ENCODE data around the gene HMX3. TPM values are rescaled to one million over a fixed set of nuclear protein-coding genes. Genes with fewer than 3 reads are reported as not detected.

HMX3 gene
- total RNA-seq, 1 experiment from 2014 or later: not detected

DNA sequence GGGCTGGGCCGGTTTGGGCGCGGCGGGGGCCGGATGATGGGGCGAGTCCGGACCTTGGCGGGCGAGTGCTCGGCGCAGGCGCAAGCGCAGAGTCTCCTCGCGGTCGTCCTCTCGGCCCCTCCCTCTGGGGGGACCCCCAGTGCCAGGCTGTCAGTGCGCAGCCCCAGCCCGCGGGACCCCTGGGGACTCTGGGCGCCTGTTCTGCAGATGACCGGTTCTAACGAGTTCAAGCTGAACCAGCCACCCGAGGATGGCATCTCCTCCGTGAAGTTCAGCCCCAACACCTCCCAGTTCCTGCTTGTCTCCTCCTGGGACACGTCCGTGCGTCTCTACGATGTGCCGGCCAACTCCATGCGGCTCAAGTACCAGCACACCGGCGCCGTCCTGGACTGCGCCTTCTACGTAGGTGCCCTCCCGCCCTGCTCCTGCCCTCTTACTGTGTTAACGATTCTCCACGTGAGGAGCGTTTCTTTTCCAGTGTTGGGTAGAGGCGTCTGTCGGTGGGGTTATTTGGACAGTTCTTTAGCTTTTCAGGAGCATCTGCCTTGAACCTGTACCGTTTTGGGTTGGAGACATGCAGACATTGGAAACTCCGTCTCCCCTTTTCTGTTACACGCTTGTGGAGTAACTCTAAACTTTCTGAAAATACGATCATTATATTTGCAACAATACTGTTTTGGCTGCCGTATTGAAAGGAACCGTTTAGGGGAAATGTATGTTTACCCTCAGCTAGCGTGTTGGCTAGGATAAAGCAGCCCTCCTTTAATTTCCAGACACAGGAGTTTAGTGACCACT is 19.1 kb downstream of the HMX3 start:
- H3K4me3 ChIP-seq (ENCODE audit: low read depth, low read length): peak overlapping the region; percentile 61
- Mint-ChIP-seq H3K27ac (ENCODE audit: unreplicated experiment) (peak overlapping the region; percentile 88), H3K9me3 (ENCODE audit: unreplicated experiment) (no peaks in the 10 kb centered on the region), H3K36me3 (ENCODE audit: insufficient read depth, unreplicated experiment) (peaks cover 64% of the 10 kb centered on the region), H3K4me3 (ENCODE audit: unreplicated experiment) (peak overlapping the region; percentile 92), H3K4me1 (ENCODE audit: low read depth, unreplicated experiment) (peaks cover 24% of the 10 kb centered on the region), H3K27me3 (ENCODE audit: insufficient read depth, unreplicated experiment) (no peaks in the 10 kb centered on the region)
- H3K36me3 ChIP-seq (ENCODE audit: control insufficient read depth, insufficient read depth, low read length): no peaks in the 10 kb centered on the region
- no TSS peak for BruUV-seq (replicated peaks)
- H3K9me3 ChIP-seq: no peaks in the 10 kb centered on the region
- no peaks in the 10 kb centered on the region for H3K27me3 ChIP-seq (replicated peaks; ENCODE audit: control insufficient read depth, insufficient read depth, low read length)
- TF ChIP-seq, protein P1, sequence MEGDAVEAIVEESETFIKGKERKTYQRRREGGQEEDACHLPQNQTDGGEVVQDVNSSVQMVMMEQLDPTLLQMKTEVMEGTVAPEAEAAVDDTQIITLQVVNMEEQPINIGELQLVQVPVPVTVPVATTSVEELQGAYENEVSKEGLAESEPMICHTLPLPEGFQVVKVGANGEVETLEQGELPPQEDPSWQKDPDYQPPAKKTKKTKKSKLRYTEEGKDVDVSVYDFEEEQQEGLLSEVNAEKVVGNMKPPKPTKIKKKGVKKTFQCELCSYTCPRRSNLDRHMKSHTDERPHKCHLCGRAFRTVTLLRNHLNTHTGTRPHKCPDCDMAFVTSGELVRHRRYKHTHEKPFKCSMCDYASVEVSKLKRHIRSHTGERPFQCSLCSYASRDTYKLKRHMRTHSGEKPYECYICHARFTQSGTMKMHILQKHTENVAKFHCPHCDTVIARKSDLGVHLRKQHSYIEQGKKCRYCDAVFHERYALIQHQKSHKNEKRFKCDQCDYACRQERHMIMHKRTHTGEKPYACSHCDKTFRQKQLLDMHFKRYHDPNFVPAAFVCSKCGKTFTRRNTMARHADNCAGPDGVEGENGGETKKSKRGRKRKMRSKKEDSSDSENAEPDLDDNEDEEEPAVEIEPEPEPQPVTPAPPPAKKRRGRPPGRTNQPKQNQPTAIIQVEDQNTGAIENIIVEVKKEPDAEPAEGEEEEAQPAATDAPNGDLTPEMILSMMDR (IDR thresholded peaks at IDR 0.05; ENCODE audit: insufficient read depth in 1 of 2, low read depth in 1 of 2, low read length in 1 of 2, severe bottlenecking in 1 of 2, unreplicated experiment in 1 of 2): no peak
- ChIA-PET CTCF (interaction anchor here (1.0 to 1.6 kb wide), 2 partner anchors 15 to 112 kb away, joined by 3 to 8 read pairs; no protein-coding TSS in a partner anchor), POLR2A (interaction anchor here (0.6 to 1.0 kb wide), 2 partner anchors 15 to 747 kb away, joined by 3 to 4 read pairs; no protein-coding TSS in a partner anchor)
- DNase-seq: peak; percentile 56 to 65
- intact Hi-C loops (cut with micrococcal nuclease; ENCODE audit: unreplicated experiment): loop anchor here (1.0 kb wide), 1 partner anchor 16 kb away; no protein-coding TSS in a partner anchor
- H3K4me1 ChIP-seq: peaks cover 33% of the 10 kb centered on the region

DNA sequence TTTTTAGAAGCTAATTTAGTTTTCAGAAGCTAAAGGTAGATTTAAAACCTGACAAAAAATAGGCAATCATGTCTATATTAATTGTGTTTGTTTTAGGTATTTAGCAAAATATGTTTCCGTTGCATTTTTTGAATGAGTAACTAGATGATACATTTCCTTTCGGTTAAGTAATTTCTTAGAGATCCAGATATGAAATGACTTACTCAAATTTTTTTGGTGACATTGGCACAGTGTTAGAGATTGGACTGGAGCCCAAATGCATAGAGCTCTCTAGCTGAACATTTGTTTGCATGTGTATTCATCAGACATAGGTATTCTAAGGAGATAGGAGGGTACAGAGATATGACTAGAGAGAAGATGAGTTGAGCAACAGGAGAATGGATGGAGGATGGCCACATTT is 20.3 kb downstream of the HMX3 start:
- no peak overlapping the region for H3K27ac Mint-ChIP-seq (ENCODE audit: unreplicated experiment)
- Histone ChIP-seq H3K4me1 (peaks cover 28% of the 10 kb centered on the region), H3K27me3 (replicated peaks; ENCODE audit: control insufficient read depth, insufficient read depth, low read length) (no peaks in the 10 kb centered on the region), H3K4me3 (ENCODE audit: low read depth, low read length) (no peak overlapping the region), H3K9me3 (no peaks in the 10 kb centered on the region), H3K36me3 (ENCODE audit: control insufficient read depth, insufficient read depth, low read length) (peaks cover under 1% of the 10 kb centered on the region; the same call in 1 of the 2 replicates)
- DNase-seq: no peak
- peaks cover 24% of the 10 kb centered on the region for H3K4me1 Mint-ChIP-seq (ENCODE audit: low read depth, unreplicated experiment)
- POLR2A ChIA-PET: interaction anchor here (0.7 to 1.2 kb wide), 2 partner anchors 10 to 39 kb away, joined by 4 to 6 read pairs; no protein-coding TSS in a partner anchor
- intact Hi-C loops (cut with micrococcal nuclease; ENCODE audit: unreplicated experiment): no loop called here
- H3K9me3 Mint-ChIP-seq (ENCODE audit: unreplicated experiment): no peaks in the 10 kb centered on the region
- H3K4me3 Mint-ChIP-seq (ENCODE audit: unreplicated experiment): peak overlapping the region; percentile 38
- H3K36me3 Mint-ChIP-seq (ENCODE audit: insufficient read depth, unreplicated experiment): peaks cover 75% of the 10 kb centered on the region
- no peaks in the 10 kb centered on the region for H3K27me3 Mint-ChIP-seq (ENCODE audit: insufficient read depth, unreplicated experiment)
- TF ChIP-seq, protein P1 (IDR thresholded peaks at IDR 0.05; ENCODE audit: insufficient read depth in 1 of 2, low read depth in 1 of 2, low read length in 1 of 2, severe bottlenecking in 1 of 2, unreplicated experiment in 1 of 2): no peak
- TSS peak; percentile 26 for BruUV-seq (replicated peaks)
- CTCF ChIA-PET: interaction anchor here (0.7 to 0.8 kb wide), 2 partner anchors 17 to 89 kb away, joined by 3 read pairs; no protein-coding TSS in a partner anchor

DNA sequence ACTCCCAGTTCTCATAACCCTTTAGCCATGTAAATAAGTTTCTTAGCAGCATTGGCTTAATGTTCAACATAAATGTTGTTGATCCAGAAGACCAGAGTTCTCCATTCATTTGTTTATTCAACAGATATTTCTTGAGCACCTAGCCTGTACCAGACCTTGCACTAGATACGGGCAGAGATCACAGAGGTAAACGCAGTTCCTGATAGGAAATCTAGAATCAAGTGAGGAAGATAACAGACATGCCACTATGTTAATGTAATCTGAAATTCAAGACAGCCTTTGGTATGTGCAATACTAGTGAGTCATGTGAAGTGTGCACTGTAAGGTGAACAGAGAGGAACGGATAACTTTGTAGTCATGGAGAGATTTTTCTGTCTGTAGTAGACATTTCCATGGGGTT is 21.4 kb downstream of the HMX3 start:
- Mint-ChIP-seq H3K27ac (ENCODE audit: unreplicated experiment) (no peak overlapping the region), H3K9me3 (ENCODE audit: unreplicated experiment) (no peaks in the 10 kb centered on the region), H3K27me3 (ENCODE audit: insufficient read depth, unreplicated experiment) (no peaks in the 10 kb centered on the region), H3K36me3 (ENCODE audit: insufficient read depth, unreplicated experiment) (peaks cover 87% of the 10 kb centered on the region), H3K4me3 (ENCODE audit: unreplicated experiment) (peak overlapping the region; percentile 9), H3K4me1 (ENCODE audit: low read depth, unreplicated experiment) (peaks cover 24% of the 10 kb centered on the region)
- intact Hi-C loops (cut with micrococcal nuclease; ENCODE audit: unreplicated experiment): no loop called here
- Histone ChIP-seq H3K4me3 (ENCODE audit: low read depth, low read length) (no peak overlapping the region), H3K27me3 (replicated peaks; ENCODE audit: control insufficient read depth, insufficient read depth, low read length) (no peaks in the 10 kb centered on the region), H3K9me3 (no peaks in the 10 kb centered on the region), H3K36me3 (ENCODE audit: control insufficient read depth, insufficient read depth, low read length) (peaks cover 2% of the 10 kb centered on the region; the same call in 1 of the 2 replicates), H3K4me1 (peaks cover 22% of the 10 kb centered on the region)
- no peak for DNase-seq
- no TSS peak for BruUV-seq (replicated peaks)
- ChIA-PET POLR2A (interaction anchor here (1.2 kb wide), 1 partner anchor 9 kb away, joined by 4 read pairs; no protein-coding TSS in a partner anchor), CTCF (no interaction called here)
- TF ChIP-seq, protein P1 (IDR thresholded peaks at IDR 0.05; ENCODE audit: insufficient read depth in 1 of 2, low read depth in 1 of 2, low read length in 1 of 2, severe bottlenecking in 1 of 2, unreplicated experiment in 1 of 2): no peak
